ENCODE data around the gene CLEC9A. TPM values are rescaled to one million over a fixed set of nuclear protein-coding genes. Genes with fewer than 3 reads are reported as not detected.

The CLEC9A gene
- total and polyA plus RNA-seq, 2 experiments from 2014 or later, result not detected

DNA sequence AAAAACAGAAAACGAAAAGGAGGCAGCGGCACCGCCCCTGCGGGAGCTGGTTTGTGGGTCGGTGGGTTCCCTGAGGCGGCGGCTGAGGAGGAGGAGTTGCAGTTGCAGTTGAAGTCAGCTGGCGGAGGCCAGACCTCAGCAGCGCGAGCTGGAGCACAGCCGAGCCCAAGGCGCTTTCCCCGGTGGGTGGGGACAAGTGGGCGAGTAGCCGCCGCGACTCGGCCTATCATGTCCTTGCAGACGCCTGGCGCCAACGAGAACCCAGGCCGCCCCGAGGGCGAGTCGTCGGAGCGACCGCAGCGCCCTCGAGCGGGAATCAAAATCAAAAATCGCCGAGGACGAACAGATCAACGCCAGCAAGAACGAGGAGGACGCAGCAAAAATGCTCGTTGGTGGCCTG, 81.0 kb downstream of the CLEC9A start:
- TF ChIP-seq EZH2phosphoT487 (IDR thresholded peaks at IDR 0.05; ENCODE audit: low read depth, severe bottlenecking, unreplicated experiment) (no peak), EZH2 (IDR thresholded peaks at IDR 0.05; ENCODE audit: borderline replicate concordance) (no peak)
- TF ChIP-seq, protein P1, sequence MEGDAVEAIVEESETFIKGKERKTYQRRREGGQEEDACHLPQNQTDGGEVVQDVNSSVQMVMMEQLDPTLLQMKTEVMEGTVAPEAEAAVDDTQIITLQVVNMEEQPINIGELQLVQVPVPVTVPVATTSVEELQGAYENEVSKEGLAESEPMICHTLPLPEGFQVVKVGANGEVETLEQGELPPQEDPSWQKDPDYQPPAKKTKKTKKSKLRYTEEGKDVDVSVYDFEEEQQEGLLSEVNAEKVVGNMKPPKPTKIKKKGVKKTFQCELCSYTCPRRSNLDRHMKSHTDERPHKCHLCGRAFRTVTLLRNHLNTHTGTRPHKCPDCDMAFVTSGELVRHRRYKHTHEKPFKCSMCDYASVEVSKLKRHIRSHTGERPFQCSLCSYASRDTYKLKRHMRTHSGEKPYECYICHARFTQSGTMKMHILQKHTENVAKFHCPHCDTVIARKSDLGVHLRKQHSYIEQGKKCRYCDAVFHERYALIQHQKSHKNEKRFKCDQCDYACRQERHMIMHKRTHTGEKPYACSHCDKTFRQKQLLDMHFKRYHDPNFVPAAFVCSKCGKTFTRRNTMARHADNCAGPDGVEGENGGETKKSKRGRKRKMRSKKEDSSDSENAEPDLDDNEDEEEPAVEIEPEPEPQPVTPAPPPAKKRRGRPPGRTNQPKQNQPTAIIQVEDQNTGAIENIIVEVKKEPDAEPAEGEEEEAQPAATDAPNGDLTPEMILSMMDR (IDR thresholded peaks at IDR 0.05; ENCODE audit: poor library complexity), result no peak
- Histone ChIP-seq H3K79me2 (no peaks in the 10 kb centered on the region), H3K9me3 (ENCODE audit: low read depth) (no peaks in the 10 kb centered on the region), H4K20me1 (ENCODE audit: insufficient read depth, poor library complexity, severe bottlenecking) (no peaks in the 10 kb centered on the region), H3K36me3 (replicated peaks; ENCODE audit: insufficient read depth, low read depth) (no peaks in the 10 kb centered on the region), H3K27ac (no peak overlapping the region), H3K4me2 (no peak overlapping the region), H3K9me2 (replicated peaks; ENCODE audit: insufficient read depth) (no peaks in the 10 kb centered on the region), H3K4me1 (ENCODE audit: insufficient read depth) (no peaks in the 10 kb centered on the region), H3K4me3 (no peak overlapping the region), H2AFZ (no peak overlapping the region), H3K27me3 (no peaks in the 10 kb centered on the region)
- DNase-seq (ENCODE audit: low spot score), result no peak
- 97% methylated on average over 38 of the region's 38 CpGs for WGBS (ENCODE audit: low lambda C conversion rate, missing lambda C conversion rate)

DNA sequence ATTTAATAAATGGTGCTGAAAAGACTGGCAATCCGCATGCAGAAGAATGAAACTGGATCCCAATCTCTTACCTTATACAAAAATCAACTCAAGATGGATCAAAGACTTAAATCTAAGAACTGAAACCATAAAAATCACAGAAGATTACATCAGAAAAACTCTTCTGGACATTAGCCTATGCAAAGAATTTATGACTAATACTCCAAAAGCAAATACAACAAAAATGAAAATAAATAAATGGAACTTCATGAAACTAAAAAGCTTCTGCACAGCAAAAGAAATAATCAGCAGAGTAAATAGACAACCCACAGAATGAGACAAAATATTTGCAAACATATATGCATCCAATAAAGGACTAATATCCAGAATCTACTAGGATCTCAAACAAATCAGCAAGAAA, 82.6 kb downstream of the CLEC9A start:
- Histone ChIP-seq H3K4me2 (no peak overlapping the region), H3K9me3 (ENCODE audit: low read depth) (no peaks in the 10 kb centered on the region), H3K27ac (no peak overlapping the region), H3K4me1 (ENCODE audit: insufficient read depth) (no peaks in the 10 kb centered on the region), H3K9me2 (replicated peaks; ENCODE audit: insufficient read depth) (no peaks in the 10 kb centered on the region), H2AFZ (no peak overlapping the region), H3K27me3 (no peaks in the 10 kb centered on the region), H3K4me3 (no peak overlapping the region), H3K36me3 (replicated peaks; ENCODE audit: insufficient read depth, low read depth) (no peaks in the 10 kb centered on the region), H3K79me2 (no peaks in the 10 kb centered on the region), H4K20me1 (ENCODE audit: insufficient read depth, poor library complexity, severe bottlenecking) (no peaks in the 10 kb centered on the region)
- 74% methylated on average over 1 of the region's 1 CpG for WGBS (ENCODE audit: low lambda C conversion rate, missing lambda C conversion rate)
- TF ChIP-seq EZH2 (IDR thresholded peaks at IDR 0.05; ENCODE audit: borderline replicate concordance) (no peak), EZH2phosphoT487 (IDR thresholded peaks at IDR 0.05; ENCODE audit: low read depth, severe bottlenecking, unreplicated experiment) (no peak)
- TF ChIP-seq, protein P1 (IDR thresholded peaks at IDR 0.05; ENCODE audit: poor library complexity), result no peak
- DNase-seq (ENCODE audit: low spot score), result no peak

DNA sequence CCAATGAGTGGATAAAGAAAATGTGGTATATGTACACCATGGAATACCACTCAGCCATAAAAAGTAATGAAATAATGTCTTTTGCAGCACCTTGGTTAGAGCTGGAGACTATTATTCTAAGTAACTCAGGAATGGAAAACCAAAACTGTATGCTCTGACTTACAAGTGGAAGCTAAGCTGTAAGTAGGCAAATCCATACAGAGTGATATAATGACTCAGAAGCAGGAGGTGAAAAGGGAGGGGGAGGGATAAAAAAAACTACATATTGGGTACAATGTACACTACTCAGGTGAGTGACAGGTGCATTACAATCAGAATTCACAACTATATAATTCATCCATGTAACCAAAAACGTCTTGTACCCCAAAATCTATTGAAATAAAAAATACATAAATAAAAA, 83.4 kb downstream of the CLEC9A start:
- H3K36me3 ChIP-seq (replicated peaks; ENCODE audit: insufficient read depth, low read depth), result no peaks in the 10 kb centered on the region
- no peaks in the 10 kb centered on the region for H3K79me2 ChIP-seq
- H3K4me3 ChIP-seq, result no peak overlapping the region
- H3K27ac ChIP-seq, result no peak overlapping the region
- no peaks in the 10 kb centered on the region for H3K4me1 ChIP-seq (ENCODE audit: insufficient read depth)
- no peak overlapping the region for H2AFZ ChIP-seq
- no peaks in the 10 kb centered on the region for H3K9me3 ChIP-seq (ENCODE audit: low read depth)
- DNase-seq (ENCODE audit: low spot score), result no peak
- H3K27me3 ChIP-seq, result no peaks in the 10 kb centered on the region
- H3K4me2 ChIP-seq, result no peak overlapping the region
- H4K20me1 ChIP-seq (ENCODE audit: insufficient read depth, poor library complexity, severe bottlenecking), result no peaks in the 10 kb centered on the region
- TF ChIP-seq EZH2phosphoT487 (IDR thresholded peaks at IDR 0.05; ENCODE audit: low read depth, severe bottlenecking, unreplicated experiment), result no peak
- TF ChIP-seq EZH2 (IDR thresholded peaks at IDR 0.05; ENCODE audit: borderline replicate concordance), result no peak
- TF ChIP-seq, protein P1 (IDR thresholded peaks at IDR 0.05; ENCODE audit: poor library complexity), result no peak
- WGBS (ENCODE audit: low lambda C conversion rate, missing lambda C conversion rate), result 61% methylated on average over 1 of the region's 1 CpG
- no peaks in the 10 kb centered on the region for H3K9me2 ChIP-seq (replicated peaks; ENCODE audit: insufficient read depth)

DNA sequence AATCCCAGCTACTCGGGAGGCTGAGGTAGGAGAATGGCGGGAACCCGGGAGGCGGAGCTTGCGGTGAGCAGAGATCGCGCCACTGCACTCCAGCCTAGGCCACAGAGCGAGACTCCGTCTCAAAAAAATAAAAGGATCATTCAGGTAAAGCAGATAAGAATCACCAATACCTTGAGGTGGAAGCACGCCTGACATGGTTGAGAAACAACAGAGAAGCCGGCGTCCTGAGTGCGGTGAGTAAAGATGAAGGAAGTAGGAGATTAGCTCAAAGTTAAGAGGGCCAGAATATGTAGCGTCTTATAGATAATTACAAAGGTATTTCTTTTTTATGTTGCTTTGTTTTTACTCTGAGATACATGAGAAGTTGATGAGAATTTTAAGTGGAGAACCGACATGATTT, 84.8 kb downstream of the CLEC9A start:
- Histone ChIP-seq H3K27me3 (no peaks in the 10 kb centered on the region), H2AFZ (no peak overlapping the region), H3K79me2 (no peaks in the 10 kb centered on the region), H3K36me3 (replicated peaks; ENCODE audit: insufficient read depth, low read depth) (no peaks in the 10 kb centered on the region), H4K20me1 (ENCODE audit: insufficient read depth, poor library complexity, severe bottlenecking) (no peaks in the 10 kb centered on the region), H3K9me2 (replicated peaks; ENCODE audit: insufficient read depth) (no peaks in the 10 kb centered on the region), H3K27ac (no peak overlapping the region), H3K4me2 (no peak overlapping the region), H3K4me3 (no peak overlapping the region), H3K9me3 (ENCODE audit: low read depth) (no peaks in the 10 kb centered on the region), H3K4me1 (ENCODE audit: insufficient read depth) (no peaks in the 10 kb centered on the region)
- TF ChIP-seq EZH2 (IDR thresholded peaks at IDR 0.05; ENCODE audit: borderline replicate concordance) (no peak), EZH2phosphoT487 (IDR thresholded peaks at IDR 0.05; ENCODE audit: low read depth, severe bottlenecking, unreplicated experiment) (no peak)
- TF ChIP-seq, protein P1 (IDR thresholded peaks at IDR 0.05; ENCODE audit: poor library complexity), result no peak
- 83% methylated on average over 15 of the region's 15 CpGs for WGBS (ENCODE audit: low lambda C conversion rate, missing lambda C conversion rate)
- no peak for DNase-seq (ENCODE audit: low spot score)

Measured in hepatocyte (in vitro differentiated cells).